Thyroid gland (tissue), 4 donors: Measurements from ENCODE around the gene ALKAL2.

Experiments used
- POLR2A ChIP-seq, 2 donors: fragments of 450-650 bp; IDR thresholded peaks; one replicate each; pipeline ENCODE4 v1.6.1; 2017; ENCODE audit warnings: antibody characterized with exemption in 2 of 2, mild to moderate bottlenecking in 2 of 2, moderate library complexity in 1 of 2
- TF ChIP-seq, protein P1 (sequence below), 6 experiments: fragments of 200-600 bp in 3 of 6; fragments of 450-650 bp in 3 of 6; sonication (generic) in 3 of 6; IDR thresholded peaks; one replicate each; pipeline ENCODE4 v1.5.1; 2016 to 2019; ENCODE audit warnings: antibody characterized with exemption in 6 of 6, mild to moderate bottlenecking in 2 of 6, inconsistent platforms in 1 of 6, moderate library complexity in 1 of 6

DNA sequence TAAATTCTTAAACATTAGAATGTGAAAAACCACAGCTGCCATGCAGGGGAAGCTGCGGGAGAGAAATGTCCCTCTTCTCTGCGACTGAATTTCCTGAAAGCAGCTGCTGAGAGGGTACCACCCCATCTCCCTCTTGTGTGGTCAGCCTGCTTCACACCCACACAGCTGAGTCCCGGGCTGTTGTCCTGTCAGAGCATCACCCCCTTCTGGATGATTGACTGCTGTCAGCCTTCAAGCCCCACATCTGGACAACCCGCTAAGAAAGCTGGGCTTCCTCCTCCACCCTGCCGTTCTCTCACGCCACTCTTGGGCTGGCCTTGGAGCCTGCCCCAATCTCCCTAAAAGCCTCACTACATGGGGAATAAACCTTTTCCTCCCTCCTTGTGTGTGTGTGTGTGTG, 50.0 kb downstream of the ALKAL2 start:
- TF ChIP-seq, protein P1, sequence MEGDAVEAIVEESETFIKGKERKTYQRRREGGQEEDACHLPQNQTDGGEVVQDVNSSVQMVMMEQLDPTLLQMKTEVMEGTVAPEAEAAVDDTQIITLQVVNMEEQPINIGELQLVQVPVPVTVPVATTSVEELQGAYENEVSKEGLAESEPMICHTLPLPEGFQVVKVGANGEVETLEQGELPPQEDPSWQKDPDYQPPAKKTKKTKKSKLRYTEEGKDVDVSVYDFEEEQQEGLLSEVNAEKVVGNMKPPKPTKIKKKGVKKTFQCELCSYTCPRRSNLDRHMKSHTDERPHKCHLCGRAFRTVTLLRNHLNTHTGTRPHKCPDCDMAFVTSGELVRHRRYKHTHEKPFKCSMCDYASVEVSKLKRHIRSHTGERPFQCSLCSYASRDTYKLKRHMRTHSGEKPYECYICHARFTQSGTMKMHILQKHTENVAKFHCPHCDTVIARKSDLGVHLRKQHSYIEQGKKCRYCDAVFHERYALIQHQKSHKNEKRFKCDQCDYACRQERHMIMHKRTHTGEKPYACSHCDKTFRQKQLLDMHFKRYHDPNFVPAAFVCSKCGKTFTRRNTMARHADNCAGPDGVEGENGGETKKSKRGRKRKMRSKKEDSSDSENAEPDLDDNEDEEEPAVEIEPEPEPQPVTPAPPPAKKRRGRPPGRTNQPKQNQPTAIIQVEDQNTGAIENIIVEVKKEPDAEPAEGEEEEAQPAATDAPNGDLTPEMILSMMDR (IDR thresholded peaks at IDR 0.05): no peak
- TF ChIP-seq POLR2A (IDR thresholded peaks at IDR 0.05): no peak
